NCI-H2107 (cell line): ENCODE results near the gene PERCC1.
"Not testable (repeated sequence)": the region's sequence is repeated elsewhere in the genome, so short reads cannot be mapped to it uniquely, and the experiment has no call there.

Experiments used
- DNase-seq: peaks from one replicate; lab custom pipeline; 2025; lab: John Stamatoyannopoulos, UW

The PERCC1 gene

GRCh38 chr16:1434644-1435592 is 4.0 kb downstream of the PERCC1 start:
- DNase-seq = no peak

- DNase-seq = no peak
Measured at GRCh38 chr16:1435921-1436697, 5.2 kb downstream of the PERCC1 start.

- DNase-seq = no peak
Measured at GRCh38 chr16:1436731-1437355, 6.0 kb downstream of the PERCC1 start.

- no peak for DNase-seq
Measured at GRCh38 chr16:1437606-1438005, 6.7 kb downstream of the PERCC1 start.

- DNase-seq = no peak
Measured at GRCh38 chr16:1438229-1439057, 7.6 kb downstream of the PERCC1 start.

GRCh38 chr16:1439058-1439698 is 8.3 kb downstream of the PERCC1 start:
- no peak for DNase-seq

- DNase-seq = not testable (repeated sequence)
Measured at GRCh38 chr16:1439699-1440074, 8.8 kb downstream of the PERCC1 start.

- DNase-seq = no peak
Measured at GRCh38 chr16:1441391-1441829, 10.5 kb downstream of the PERCC1 start.

GRCh38 chr16:1442697-1443096 is 11.8 kb downstream of the PERCC1 start:
- DNase-seq = no peak

- no peak for DNase-seq
Measured at GRCh38 chr16:1443403-1443973, 12.6 kb downstream of the PERCC1 start.

GRCh38 chr16:1443980-1444729 is 13.3 kb downstream of the PERCC1 start, which contains the start of gene CCDC154:
TSS of gene CCDC154 (minus strand) at chr16:1444556. CDS start at chr16:1444322, 234 bp downstream.
- DNase-seq = no peak

GRCh38 chr16:1444730-1445517 is 14.0 kb downstream of the PERCC1 start:
- DNase-seq = no peak

GRCh38 chr16:1445518-1446203 is 14.8 kb downstream of the PERCC1 start:
- no peak for DNase-seq

GRCh38 chr16:1446296-1447080 is 15.6 kb downstream of the PERCC1 start:
- DNase-seq = no peak

- DNase-seq = no peak
Measured at GRCh38 chr16:1447965-1448364, 17.1 kb downstream of the PERCC1 start.

GRCh38 chr16:1448536-1449116 is 17.7 kb downstream of the PERCC1 start:
- DNase-seq = no peak

GRCh38 chr16:1449201-1449788 is 18.4 kb downstream of the PERCC1 start:
- no peak for DNase-seq
